Peyer's patch (tissue), 4 donors: Measurements from ENCODE around the gene MADCAM1.

Experiments used
- CTCF ChIP-seq, 6 experiments: fragments of 450-650 bp in 4 of 6; fragments of 200-600 bp in 2 of 6; sonication (generic) in 1 of 6; IDR thresholded peaks; one replicate each; pipeline ENCODE4 v1.5.1; 2017 to 2019; ENCODE audit warnings: antibody characterized with exemption in 6 of 6, mild to moderate bottlenecking in 3 of 6, moderate library complexity in 1 of 6
- POLR2A ChIP-seq, 2 donors: fragments of 450-650 bp; IDR thresholded peaks; one replicate each; pipeline ENCODE4 v1.5.1; 2017; ENCODE audit warnings: antibody characterized with exemption in 2 of 2, mild to moderate bottlenecking in 2 of 2, moderate library complexity in 2 of 2

DNA sequence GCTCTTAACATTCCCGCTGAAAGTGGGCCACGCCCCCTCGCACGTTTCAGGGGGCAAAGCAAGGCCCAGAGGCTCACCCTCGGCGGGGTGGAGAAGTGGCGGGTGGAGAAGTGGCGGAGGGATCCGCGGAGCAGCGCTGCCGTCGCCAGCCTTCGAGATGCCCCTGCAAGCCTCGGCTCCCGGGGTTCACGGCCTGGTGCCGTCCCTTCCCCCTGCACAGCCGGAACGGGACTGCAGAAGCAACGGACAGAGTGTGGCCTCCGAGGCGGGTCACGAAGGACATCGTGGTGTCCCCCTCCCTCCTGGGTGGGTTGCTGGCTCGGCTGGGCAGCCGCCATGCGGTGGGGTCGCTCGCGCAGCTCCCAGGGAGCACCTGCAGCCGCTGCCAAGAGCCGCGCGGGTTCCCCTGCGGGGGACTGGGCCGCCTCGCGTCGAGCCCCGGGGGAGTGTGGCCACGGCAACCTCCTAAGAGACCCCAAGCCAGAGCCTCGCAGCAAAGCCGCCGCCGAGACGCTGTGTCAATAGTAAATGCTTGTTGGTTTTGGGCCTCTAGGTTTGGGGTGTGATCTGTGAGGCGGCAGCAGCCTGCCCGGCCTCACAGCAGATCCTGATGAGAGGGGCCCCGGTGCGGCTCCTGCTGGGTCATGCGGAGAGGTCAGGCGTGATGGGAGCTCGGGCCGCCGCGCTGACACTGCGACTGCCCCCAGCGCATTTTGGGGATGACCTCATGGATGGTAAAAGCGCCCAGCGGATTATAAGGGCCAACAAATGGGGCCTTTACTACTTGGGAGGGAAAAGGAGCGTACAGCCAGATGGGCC lies 16.5 kb downstream of the MADCAM1 start:
- TF ChIP-seq CTCF (IDR thresholded peaks at IDR 0.05) (no peak), POLR2A (IDR thresholded peaks at IDR 0.05) (no peak)
